ENCODE data around the gene HBA2. TPM values are rescaled to one million over a fixed set of nuclear protein-coding genes. Genes with fewer than 3 reads are reported as not detected.

Gene HBA2
- total and polyA plus RNA-seq, 9 of the 15 experiments (the other 6 are each of a cell fraction or from before 2014, with no cell fraction given), result 40.4 to 853 (median 286) TPM

- no peak for TF ChIP-seq SMAD2 (IDR thresholded peaks at IDR 0.05; ENCODE audit: low read depth, low read length)
- TF ChIP-seq SAFB2 (IDR thresholded peaks at IDR 0.05; ENCODE audit: borderline replicate concordance, low read depth, low read length, severe bottlenecking), result no peak
- peak; percentile 39; the same call in 1 of the 2 replicates for TF ChIP-seq MGA (IDR thresholded peaks at IDR 0.05)
- no peak for TF ChIP-seq GTF2B (IDR thresholded peaks at IDR 0.05; ENCODE audit: extremely low read depth, insufficient read length)
- 0 out of 2 replicates have a peak, but pooled peaks have one; percentile 3 for TF ChIP-seq FOSL1 (tag; conservative IDR thresholded peaks at IDR 0.05)
- TF ChIP-seq GABPB1 (CRISPR knock-in tag; IDR thresholded peaks at IDR 0.05), result no peak
Measured at GRCh38 chr16:142405-142967, 30.2 kb upstream of the HBA2 start (continued).
